Coronary artery (tissue), 2 donors: Measurements from ENCODE around the gene ASB5.

Experiments
- DNase-seq: peaks from one replicate; pipeline ENCODE4 v3.0.0-alpha.2; 2017; ENCODE audit warnings: low spot score
- H3K27ac ChIP-seq, 2 donors: fragments of 200-600 bp; sonication (generic); one replicate each; pipeline ENCODE4 v1.5.1; 2016 to 2019
- H3K4me3 ChIP-seq: fragments of 200-600 bp; sonication (generic); 2 replicates; pipeline ENCODE4 v1.5.1; 2016; ENCODE audit warnings: mild to moderate bottlenecking, moderate library complexity
- CTCF ChIP-seq: fragments of 200-600 bp; sonication (generic); IDR thresholded peaks from one replicate; pipeline ENCODE4 v1.5.1; 2019; ENCODE audit warnings: antibody characterized with exemption

ASB5 gene

GRCh38 chr4:176210579-176211296 is 58.3 kb downstream of the ASB5 start:
- H3K27ac ChIP-seq: no peak overlapping the region
- TF ChIP-seq CTCF: no peak
- H3K4me3 ChIP-seq: no peak overlapping the region
- no peak for DNase-seq

DNA sequence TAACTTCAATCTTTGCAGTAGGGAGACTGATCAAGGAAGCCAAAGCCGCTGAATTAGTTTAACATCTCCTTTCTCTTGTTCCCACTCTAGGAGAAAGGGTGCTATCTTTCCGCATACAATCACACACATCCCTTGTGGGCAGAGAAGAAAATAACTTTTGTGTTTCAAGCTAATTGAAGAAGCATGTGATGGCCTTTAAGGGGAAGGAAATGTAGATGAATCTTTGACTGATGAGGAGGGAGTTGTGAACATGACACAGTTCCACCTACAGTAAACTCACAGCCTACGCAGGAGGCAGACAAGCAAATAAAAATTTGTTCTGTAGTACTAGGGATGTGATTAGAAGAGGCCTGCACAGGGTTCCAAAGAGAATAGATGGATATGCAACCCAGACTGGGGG is 58.9 kb downstream of the ASB5 start:
- TF ChIP-seq CTCF: no peak
- Histone ChIP-seq H3K27ac (no peak overlapping the region), H3K4me3 (no peak overlapping the region)
- DNase-seq: no peak

- no peak for TF ChIP-seq CTCF
- no peak for DNase-seq
- Histone ChIP-seq H3K4me3 (no peak overlapping the region), H3K27ac (no peak overlapping the region)
Observed at GRCh38 chr4:176209535-176209934, 59.5 kb downstream of the ASB5 start.

GRCh38 chr4:176207839-176208238 is 61.2 kb downstream of the ASB5 start:
- no peak for TF ChIP-seq CTCF
- no peak for DNase-seq
- Histone ChIP-seq H3K27ac (no peak overlapping the region), H3K4me3 (no peak overlapping the region)

- DNase-seq: no peak
- H3K4me3 ChIP-seq: no peak overlapping the region
- TF ChIP-seq CTCF: no peak
- no peak overlapping the region for H3K27ac ChIP-seq
Observed at GRCh38 chr4:176205299-176205698, 63.7 kb downstream of the ASB5 start.

- no peak for TF ChIP-seq CTCF
- Histone ChIP-seq H3K27ac (no peak overlapping the region), H3K4me3 (no peak overlapping the region)
- DNase-seq: no peak
Observed at GRCh38 chr4:176198316-176198903, 70.6 kb downstream of the ASB5 start.
